HG03103 (cell line): ENCODE data around the gene TFF1.

Source experiments
- ATAC-seq: cut with Tn5 transposase; IDR thresholded peaks from one replicate; pipeline ENCODE4 v1.9.1; 2021; ENCODE audit warnings: low read depth; ENCODE audit not compliant: unreplicated experiment

The TFF1 gene

DNA sequence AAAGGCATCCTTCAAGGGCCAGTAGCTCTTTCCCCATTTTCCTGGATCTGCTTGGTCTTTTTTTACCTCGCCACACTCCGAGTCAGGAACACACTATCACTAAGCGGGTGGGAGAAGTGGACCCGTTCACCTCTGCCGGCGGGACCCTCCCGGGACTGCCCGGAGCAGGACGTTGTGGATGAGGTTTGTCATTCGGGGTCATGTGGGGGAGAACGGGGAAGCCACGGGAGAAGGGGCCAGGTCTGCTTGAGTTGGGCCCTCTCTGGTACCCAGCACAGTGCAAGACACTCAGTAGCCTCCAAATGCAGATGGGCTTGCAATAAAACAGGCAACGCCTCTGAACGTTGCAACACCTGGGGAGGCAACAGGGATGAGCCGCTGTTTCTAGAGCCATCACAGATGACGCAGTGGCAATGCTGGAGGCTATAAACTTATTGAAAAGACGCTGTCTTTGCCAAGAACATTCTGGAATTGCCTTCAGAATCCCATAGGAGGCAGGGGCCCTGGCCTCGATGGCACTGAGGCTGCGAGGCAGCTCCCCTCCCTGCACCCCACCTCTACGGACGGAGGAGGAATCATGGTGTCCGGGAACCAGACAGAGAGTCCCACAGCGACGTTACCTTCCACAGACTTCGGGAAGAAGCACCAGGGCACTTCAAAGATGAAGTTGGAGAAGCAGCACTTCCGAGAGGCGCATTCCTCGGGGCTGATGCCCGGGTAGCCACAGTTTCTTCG, 19.3 kb downstream of the TFF1 start:
- ATAC-seq: no peak

DNA sequence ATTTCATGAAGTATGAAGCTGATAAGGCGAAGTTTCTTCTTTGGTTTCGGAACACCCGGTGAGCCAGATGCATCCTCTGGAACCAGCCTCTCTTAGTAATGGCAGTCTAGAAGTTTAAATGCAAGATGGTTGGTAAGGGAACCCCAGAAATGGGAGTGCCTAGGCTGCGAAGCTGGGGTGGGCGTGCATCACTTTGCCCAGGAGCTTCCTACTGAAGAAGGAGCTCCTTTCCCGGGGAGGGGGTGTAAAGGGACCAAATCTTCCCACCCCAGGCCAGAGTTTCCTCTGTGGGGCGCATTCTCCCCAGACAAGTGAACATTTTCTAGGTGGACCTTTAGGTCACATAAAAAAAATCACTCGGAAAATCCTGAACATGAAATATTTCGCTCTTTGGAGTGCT, 19.9 kb downstream of the TFF1 start:
- ATAC-seq: no peak

DNA sequence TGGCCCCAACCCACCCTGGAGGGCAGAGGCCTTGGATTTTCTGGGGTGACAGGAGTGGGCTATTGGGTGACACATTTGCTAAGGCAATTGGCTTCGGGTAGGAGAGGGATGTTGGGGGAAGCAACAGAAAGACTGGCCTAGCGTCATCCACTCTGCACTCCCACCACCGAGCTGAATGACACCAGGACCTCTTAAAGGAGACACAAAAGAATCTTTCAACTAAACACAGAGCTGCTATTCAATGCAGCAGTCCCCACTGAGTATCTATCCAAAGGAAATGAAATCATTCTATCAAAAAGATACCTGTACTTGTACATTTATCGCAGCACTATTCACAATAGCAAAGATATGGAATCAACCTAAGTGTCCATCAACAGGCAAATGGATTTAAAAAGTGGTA, 21.7 kb downstream of the TFF1 start:
- no peak for ATAC-seq

DNA sequence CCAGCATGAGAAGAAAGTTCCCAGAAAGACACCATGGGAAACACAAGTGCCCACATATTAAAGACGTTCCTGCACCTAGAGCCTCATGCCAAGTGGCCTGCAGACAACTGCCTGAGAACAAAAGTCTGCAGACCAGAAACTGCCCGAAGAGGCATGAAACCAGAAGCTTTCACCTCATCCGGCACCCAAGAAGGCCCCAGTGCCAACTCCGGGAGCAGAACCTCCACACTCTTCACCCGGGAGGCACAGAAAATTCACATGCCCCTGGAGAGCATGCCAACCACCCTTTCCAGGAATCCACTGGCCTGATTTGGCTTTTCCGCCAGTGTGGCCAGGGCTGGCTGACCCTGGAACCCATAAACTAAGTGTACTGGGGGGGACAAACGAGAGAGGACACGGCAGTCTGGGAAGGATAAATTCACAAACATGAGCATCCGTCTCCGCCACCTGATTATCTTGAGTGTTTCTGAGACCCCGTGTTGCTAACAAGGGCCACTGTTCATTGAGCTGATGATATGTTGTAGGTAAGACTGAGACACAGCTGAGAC, 22.3 kb downstream of the TFF1 start:
- no peak for ATAC-seq

DNA sequence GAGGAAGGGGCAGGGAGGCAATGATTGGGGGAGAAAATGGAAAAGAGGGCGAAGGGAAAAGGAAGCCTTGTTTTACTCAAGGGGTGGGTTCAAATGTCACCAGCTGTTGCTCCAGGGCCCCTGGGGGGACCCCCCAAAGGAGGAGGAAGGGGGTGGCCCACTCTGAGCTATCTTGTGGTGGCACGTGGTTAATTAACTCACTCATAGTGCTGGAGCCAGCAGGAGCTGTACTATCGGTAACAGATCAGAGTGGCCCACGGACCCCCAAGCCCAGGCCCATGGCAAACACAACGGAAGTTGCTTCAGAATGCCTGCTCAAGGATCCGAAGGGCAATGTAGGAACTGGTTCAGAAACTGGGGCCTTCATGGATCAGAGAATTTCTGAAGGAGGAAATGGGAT, 22.8 kb downstream of the TFF1 start:
- no peak for ATAC-seq

DNA sequence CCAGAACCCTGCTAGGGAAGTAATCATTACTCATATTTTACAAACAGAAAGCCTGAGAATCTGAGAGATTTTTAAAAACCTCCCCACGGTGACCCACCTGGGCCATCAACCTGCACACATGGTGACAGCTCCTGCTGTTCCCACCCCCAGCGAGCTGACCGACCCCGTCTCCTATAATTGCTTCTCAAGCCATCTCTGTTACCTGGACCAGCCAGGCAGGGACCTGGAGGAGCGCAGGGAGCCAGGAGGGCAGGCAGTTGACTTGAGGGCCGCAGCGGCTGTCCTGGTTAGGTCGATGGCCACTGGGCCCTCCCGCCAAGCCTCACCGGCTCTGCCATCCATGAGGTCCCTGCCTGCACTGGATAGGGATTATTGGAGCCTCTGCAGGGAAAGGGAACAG, 23.2 kb downstream of the TFF1 start:
- ATAC-seq: no peak

DNA sequence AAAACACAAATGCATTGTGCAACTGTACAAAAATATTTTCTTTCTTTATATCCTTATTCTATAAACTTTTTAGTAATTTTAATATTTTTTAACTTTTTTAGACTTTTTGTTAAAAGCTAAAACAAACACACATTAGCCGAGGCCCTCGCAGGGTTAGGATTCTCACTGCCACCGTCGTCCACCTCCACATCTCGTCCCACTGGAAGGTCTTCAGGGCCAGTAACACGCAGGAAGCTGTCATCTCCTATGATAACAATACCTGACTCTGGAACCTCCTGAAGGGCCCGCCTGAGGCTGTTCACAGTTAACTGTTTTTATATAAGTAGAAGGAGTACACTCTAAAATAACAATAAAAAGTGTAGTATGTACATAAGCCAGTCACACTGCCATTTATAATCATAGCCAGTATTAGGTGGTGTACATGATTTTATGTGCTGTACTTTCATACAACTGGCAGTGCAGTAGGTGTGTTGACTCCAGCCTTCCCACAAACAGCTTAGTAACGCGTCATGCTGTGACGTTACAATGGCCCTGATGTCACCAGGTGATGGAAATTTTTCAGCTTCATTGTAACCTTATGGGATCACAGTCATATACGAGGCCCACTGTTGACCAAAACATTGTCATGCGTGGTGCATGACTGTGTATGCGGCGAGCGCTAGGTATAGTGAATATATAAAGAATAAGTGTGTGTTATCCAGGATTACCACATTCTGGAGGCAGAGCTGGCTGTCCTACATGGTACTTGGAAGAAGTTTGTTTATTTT, 24.4 kb downstream of the TFF1 start:
- ATAC-seq: no peak

DNA sequence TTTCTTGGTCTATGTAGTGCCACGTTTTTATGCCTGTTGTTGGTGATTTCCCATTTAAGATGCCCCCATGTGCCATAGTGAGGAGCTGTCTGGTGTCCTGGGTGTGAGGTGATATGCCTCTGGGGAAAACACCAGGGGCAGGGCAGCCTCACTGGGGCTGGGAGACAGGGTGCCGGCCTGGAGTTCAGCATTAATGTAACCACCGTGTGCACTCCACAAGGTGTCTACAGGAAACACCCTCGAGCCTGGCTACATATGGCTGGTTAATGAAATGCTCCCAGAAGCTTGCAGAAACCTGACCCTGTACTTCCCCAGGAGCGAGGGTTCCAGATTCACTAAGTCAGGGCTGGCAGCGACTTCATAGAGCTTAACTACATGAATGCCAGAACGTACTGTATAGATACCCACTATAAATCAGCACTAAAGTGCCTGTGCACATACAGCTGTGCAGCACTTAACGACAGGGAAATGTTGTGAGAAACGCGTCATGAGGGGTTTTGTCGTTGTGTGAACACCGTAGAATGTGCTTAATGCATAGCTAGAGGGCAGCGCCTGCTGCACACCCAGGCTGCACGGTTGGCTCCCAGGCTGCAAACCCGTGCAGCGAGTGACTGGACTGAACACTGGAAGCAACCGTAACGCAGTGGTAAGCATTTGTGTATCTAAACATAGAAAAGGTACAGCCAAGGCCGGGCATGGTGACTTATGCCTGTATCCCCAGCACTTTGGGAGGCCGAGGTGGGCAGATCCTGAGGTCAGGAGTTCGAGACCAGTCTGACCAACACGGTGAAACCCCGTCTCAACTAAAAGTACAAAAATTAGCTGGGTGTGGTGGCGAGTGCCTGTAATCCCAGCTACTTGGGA, 25.9 kb downstream of the TFF1 start:
- no peak for ATAC-seq

DNA sequence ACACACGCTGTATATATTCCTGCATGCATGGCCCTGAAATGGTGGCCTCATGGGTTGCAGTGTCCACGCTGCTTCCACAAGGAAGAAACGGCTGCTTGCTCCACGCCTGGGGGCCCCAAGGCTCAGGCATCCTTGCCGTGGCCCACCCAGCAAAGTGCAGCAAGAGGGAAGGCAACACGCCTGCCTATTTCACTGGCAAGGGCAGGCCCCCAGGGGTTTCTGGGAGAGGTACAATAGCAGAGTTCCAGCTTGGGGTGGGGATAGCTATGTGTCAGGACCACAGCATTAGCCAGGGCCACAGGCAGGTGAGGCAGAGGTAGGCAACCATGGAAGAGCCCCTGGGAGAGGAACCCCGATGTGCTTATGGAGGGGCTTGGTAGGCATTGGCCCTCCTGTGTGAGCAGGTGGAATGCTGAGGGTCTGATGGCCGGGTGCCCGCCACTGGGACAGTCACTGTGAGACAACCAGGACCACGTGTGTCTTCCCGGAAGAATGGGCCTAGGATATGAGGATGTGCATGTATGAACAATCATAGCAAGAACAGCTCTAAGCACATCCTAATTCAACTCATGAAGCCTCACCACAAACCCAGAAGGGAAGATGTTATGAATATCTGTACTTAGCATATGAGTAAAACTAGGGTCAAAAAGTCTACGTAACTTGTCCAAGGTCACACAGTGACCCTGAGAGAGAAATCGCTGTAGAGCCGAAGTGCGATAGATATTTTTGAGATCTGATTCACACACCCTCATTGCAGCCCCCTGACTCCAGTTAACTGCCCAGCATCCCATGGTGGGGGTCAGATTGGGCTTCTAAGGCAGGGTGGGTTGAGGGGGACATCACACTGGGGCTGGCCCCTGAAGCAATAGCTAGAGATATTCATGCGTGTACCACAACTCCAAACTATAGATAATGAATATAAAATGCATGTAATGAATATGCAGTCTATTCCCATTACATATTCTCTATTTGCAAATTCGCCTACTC, 27.3 kb downstream of the TFF1 start:
- ATAC-seq: no peak

DNA sequence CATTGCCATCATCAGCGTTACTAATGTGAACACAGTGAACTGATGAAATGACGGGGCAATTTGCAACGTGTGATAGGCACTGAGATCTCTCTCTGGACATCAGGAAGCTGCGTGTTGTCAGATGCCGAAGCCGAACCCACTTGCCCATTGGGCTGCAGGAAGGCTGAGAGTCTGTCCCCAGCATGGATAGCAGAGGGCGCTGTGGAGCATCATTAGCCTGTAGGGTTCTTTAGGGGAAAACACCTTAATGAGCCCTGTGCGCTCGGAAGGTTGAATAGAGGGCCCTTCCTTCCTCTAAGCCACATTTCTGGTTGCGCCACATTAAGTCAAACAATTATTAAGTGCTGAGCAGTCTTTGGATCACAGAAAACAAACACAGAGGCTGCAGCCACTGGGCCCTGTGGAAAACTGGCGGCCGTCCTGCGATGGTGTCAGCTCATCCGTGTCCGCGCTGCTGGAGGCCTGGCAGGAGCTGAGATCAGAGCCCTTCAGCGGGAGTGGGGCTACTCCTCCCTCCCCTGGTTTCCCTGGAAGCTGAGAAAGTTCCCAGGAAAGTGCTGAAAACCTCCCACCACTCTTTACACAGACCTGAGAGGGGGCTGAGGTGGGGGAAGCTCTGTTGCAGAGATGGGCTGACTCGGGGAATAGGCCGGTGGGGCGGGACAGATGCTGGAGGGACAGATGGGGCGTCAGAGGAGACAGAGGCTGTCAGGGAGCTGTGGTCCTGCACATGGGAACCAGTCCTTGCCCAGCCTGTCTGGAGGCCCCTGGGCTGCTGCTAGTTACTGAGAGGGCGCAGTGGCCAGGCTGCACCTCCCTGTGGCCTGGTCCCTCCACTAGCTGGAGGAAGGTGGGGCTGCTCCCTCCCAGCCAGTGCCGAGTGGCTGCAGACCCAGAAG, 28.3 kb downstream of the TFF1 start:
- no peak for ATAC-seq

DNA sequence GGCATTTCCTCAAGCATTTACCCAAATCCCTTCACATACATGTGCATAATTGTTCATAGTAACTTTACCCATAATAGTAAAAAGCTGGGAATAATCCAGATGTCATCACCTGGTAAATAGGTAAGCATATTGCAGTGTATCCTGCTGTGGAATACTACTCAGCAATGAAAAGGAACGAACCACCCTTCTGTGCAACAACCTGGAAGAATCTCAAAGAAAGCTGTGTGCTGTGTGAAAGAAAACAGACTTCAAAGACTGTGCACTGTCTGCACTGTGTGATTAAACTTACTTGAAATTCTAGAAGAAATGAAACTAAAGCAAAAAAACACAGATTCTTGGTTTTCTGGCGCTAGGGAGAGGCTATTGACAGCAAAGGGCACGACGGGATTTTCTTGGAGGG, 29.1 kb downstream of the TFF1 start:
- no peak for ATAC-seq

DNA sequence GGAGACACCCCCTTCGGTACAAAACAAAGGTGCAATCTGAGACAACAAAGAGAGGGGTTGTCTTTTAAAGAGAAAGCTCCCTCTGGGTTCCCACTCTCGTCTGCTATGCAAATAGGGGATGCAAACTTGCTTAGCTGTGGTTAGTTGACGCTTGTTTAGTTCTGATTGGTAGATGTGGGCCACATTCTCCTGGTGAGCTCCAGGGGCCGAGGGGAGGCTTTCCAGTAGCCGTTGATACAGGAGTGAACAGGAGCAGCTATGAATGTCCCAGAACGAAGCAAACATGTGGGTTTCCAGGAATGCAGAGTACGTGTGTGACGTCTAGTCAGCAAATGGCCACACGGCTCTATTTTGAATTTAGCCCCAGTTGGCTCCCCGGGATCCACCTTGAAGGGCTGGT, 30.3 kb downstream of the TFF1 start:
- ATAC-seq: no peak

DNA sequence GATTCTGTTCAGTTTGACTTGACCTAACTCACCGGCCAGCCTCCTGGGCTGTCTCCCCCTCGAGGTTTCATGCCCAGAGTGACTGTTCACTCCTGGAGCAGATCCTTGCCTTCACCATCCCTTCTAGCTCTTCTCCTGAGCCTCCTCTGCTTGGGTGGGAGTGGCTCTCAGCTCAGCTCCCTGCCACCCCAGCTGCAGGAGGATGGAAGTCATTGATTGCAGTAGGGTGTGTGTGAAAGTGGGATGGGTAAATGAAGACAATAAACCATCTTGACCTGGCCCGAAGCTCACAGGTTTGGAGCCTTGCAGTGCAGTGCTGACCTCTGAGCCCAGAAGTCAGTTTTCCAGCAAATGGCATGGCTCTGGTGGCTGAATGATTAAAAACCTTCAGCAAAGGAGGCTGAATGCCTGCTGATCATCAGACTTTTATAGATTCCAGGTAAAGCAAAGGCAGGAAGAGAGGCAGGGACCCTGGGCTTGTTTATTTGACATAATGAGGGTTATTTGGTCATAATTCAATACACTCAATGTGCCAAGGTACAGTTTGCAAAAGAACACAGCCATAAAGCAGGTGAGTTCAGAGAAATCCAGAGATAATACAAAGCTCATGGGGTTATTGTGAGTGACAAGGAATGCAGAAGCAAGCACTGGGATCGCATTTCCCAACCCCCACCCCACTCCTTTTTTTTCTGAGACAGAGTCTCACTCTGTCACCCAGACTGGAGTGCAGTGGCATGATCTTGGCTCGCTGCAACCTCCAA, 33.6 kb downstream of the TFF1 start:
- ATAC-seq: no peak

DNA sequence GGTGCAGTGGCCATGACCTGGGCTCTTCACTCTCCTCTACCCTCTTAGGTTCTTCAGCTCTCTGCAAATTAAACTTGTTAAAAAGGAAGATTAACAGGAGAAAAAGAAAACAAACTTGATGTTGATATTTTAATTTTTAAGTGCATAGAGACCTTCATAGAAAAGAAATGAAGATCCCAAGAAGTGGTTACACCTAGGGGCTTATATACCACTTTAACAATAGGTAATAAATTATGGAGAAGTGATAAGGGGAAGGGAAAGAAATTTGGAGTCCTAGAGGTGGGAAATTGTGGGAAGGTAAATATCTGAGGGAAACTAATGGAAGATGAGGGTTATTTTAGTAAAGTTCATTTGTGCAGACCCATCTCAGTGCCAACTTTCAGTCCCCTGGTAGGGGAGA, 34.7 kb downstream of the TFF1 start:
- ATAC-seq: no peak

DNA sequence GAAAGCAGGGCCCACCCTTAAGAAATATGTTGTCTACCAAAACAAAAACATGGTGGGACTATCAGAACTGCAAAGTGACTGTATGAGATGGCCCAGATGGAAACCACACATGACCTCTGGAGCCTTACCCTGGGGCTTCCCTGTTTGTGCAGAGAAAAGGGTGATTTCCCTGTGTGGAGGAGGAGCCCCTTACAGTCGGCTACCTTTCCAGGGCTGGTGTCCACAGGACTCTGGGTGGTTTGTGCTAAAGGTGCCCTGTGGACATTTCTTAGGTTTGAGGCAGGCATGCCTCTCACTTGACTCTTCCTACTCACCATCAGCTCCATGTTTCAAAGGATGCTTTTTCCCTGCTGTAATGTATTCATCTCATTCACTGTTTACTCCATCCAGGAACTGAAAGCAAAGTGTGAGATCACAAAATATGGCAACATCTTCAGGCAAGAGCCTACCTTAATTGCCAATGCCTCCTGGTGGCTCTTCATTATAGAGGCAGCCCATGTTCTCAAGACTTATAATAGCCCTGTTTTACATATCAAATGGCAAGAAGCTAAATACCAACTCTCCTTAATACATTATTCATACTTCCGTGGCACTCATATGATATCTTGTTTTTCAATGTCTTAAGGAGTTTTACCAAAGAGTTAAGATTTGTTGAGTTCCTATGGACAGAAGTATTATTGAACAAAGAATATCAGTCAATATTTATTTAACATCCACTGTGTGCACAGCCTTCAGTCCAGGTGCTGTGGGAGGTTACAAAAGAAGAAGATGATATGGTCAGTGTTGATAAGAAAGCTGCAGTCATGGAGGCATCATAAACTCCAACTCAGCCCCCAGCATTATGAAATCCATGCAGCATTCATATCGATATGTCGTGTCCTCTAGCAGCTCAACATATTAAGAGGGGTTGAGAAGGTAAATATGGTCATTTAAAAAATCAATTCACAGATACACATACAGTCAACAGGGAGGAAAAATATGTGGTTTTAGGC, 35.7 kb downstream of the TFF1 start:
- ATAC-seq: no peak

DNA sequence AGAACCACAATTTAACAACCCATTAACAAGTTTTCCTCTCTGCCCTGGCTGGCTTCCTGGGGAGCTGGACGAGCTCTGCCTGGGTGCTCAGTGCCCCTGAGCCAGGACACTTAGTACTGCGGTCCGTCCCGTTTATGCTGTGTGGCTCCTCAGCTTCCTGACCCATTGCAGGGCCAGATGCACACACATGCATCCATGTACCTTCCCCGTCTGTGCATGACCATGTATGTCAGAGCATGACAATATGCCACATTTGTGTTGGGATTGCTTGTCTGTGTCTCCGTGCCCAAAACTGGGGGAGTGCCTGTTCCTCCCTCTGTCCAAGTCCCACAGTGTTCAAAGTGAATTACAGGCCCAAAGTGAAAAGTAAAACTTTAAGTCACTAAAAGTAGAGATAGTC, 41.4 kb downstream of the TFF1 start:
- ATAC-seq: no peak

DNA sequence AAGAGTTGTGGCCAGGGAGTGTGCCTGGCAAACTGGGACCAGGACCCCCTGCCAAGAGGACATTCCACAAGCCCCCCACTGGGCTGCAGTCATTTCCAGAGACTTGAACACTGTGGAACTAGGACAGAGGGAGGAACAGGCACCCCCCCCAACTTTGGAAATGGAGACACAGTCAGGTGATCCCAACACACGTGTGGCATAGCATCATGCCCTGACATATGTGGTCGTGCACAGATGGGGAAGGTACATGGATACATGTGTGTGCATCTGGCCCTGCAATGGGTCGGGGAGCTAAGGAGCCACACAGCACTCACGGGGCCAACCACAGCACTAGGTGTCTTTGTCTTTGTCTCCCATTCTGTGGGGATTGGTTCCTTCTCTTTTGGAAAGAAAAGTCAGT, 44.5 kb downstream of the TFF1 start:
- ATAC-seq: no peak
